ENCODE measurements around the gene ANKRD37.

DNA sequence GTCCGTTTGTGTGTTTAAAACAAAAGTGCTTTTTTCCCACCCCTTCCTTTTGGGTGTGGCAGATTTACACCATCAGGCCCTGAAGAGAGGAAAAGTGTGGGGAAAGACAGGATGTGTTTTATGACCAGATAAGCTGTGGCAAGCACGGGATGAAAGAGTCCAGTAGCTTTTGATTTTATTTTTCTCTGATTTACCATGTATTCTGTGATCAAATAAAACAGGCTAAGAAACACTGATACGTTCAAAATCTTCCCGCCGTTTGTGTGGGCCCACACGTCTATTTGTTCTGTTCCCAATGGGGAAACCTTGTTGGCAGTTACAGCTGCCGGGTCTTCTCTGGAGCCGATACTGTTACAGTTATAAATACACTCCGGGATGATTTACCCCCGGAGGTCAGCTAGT, 11.7 kb upstream of the ANKRD37 start:
- TF ChIP-seq POLR2A (IDR thresholded peaks at IDR 0.05) = no peak
- TF ChIP-seq, protein P1, sequence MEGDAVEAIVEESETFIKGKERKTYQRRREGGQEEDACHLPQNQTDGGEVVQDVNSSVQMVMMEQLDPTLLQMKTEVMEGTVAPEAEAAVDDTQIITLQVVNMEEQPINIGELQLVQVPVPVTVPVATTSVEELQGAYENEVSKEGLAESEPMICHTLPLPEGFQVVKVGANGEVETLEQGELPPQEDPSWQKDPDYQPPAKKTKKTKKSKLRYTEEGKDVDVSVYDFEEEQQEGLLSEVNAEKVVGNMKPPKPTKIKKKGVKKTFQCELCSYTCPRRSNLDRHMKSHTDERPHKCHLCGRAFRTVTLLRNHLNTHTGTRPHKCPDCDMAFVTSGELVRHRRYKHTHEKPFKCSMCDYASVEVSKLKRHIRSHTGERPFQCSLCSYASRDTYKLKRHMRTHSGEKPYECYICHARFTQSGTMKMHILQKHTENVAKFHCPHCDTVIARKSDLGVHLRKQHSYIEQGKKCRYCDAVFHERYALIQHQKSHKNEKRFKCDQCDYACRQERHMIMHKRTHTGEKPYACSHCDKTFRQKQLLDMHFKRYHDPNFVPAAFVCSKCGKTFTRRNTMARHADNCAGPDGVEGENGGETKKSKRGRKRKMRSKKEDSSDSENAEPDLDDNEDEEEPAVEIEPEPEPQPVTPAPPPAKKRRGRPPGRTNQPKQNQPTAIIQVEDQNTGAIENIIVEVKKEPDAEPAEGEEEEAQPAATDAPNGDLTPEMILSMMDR (IDR thresholded peaks at IDR 0.05) = no peak
